HG03520 (cell line): ENCODE results near the gene IRF2BP1.
A peak's percentile ranks its signal among the peaks of the same experiment; 100 is the strongest.

Source experiments
- ATAC-seq: cut with Tn5 transposase; IDR thresholded peaks from one replicate; pipeline ENCODE4 v1.9.1; 2021; ENCODE audit warnings: mild to moderate bottlenecking, moderate library complexity; ENCODE audit not compliant: unreplicated experiment

IRF2BP1 gene

DNA sequence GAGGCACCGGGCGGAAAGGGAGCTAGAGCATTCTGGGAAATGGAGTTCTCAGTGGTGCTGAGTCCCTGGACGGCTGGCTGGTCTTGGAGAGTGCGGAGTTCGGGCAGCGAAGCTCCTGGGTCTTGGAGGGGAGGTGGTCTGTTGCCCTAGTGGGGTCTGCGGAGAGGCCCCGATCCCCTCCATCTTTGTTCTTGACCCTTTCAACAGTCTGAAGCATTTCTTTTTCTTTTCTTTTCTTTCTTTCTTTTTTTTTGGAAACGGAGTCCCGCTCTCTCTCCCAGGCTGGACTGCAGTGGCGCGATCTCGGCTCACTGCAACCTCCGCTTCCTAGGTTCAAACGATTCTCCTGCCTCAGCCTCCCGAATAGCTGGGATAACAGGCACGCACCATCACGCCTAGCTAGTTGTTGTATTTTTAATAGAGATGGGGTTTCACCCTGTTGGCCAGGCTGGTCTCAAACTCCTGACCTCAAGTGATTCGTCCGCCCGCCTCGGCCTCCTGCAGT lies 22.6 kb downstream of the IRF2BP1 start:
- no peak for ATAC-seq

DNA sequence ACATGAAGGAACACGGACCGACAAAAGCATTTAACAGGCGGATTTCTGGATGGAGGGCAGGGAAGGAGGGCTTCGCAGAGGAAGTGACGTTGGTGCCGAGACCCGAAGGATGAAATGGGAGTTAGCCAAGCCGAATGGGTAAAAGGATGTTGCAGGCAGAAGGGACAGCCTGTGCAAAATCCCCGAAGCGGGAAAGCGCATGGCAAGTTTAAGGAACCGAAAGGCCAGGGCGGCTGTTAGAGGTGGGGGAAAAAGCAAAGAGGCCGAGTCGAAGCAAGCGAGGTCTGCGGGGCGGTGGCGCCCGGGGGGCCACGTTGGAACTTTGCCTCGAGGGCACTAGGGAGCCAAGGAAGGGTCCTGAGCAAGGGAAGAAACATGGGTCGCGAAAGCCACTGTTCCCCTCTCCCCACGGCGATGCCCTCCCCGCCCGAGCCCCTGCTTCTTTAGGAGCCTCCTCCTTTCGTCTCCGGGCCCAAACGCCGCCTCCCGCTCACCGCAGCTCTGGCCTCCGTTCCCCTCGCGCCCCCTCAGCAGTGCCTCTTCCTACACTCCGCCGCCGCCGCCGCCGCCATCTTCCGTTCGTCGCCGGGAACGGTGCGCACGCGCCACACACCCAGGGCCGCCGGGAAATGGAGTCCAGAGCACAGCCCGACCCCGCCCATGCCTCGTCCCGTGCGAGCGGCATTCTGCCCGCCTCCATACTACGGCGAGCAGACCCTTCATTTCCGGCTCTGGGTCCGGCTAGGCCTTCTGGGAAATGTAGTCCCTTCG lies 23.2 kb downstream of the IRF2BP1 start, which contains the start of gene SYMPK:
TSS of gene SYMPK (minus strand) at position 584 of the 771 bp plus-strand sequence. CDS start 8,652 bp downstream, outside the sequence.
- ATAC-seq, result peak; percentile 93

DNA sequence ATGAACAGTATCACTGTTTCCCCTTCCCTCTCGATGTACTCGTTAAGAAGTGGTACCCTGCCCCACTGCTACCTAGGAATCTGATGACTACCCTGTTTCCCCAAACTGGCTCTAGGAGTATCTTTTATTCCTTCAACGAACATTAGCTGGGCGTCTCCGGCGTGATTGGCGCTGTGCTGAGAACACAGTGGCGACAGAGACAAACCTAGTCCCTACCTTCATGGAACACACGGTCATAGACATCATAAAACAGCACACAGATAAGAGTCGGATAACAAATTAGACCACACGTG lies 23.7 kb downstream of the IRF2BP1 start:
- ATAC-seq, result no peak

GRCh38 chr19:45860359-45861259 lies 25.3 kb downstream of the IRF2BP1 start:
- no peak for ATAC-seq

GRCh38 chr19:45854167-45854778 lies 31.7 kb downstream of the IRF2BP1 start:
- no peak for ATAC-seq

DNA sequence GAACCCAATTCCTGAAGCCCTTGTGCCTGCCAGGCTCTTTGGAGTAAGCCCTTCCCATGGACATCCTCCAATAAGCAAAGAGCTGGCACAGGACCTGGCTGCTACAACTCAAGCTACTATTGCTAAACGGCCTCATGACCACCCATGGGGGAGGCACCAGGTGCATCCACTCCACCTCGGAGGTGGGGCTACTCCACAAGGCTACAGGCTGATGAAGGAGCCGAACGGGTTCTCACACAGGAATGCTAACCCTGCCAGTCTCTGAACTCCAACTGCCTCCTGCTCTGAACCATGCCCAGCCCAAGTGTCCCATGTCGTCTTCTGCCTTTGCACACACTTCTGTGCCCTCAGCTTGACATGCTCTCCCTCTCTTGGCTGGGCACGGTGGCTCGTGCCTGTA lies 33.0 kb downstream of the IRF2BP1 start:
- ATAC-seq, result no peak

DNA sequence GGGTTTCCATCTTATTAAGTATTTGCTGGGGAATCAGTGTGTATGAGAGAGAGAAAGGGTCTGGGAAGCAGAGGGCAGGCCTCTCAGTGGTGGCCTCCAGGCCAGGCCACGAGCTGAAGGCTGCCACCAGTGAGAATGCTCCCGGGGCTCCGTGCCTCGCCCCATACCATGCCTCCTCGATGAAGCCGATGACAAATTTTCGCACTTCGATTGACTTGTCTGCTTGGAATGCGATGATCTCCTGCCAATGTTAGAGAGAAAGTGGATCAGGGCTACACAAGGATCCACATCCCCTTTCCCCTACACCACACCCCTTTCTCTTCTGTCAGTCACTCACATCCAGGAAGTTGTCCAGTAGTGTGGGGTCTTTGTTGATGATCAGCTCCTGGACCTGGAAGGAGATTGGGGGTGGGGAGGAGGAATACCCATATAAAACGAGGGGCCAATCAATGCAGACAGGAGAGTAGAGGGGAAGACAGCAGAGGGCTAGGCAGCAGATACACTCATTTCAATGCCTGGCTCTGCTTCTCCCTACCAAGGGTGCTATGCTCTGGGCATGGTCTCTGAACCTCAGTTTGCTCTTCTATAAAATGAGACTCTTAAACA lies 33.7 kb downstream of the IRF2BP1 start:
- no peak for ATAC-seq

DNA sequence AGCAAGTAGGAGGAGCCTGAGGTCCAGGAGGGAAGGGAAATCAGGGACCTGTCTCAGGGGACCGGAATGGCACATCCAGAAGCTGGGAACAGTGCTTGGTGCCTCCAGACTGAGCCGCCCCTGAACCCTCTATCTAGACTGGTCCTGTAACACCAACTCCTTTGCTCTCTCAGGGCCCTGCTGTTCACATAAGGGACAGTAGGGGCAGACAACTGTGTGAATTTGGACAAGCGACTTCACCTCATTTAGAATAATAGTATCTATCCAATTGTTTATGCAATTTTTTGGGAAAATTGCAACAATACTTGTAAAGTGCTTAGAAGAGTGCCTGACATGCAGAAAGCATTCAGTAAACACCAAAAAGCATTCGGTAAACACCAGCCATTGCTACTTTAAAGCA lies 37.0 kb downstream of the IRF2BP1 start:
- ATAC-seq, result no peak

GRCh38 chr19:45847663-45848062 lies 38.3 kb downstream of the IRF2BP1 start:
- no peak for ATAC-seq

- no peak for ATAC-seq
These were observed 43.7 kb downstream of the IRF2BP1 start for GRCh38 chr19:45842198-45842597.

DNA sequence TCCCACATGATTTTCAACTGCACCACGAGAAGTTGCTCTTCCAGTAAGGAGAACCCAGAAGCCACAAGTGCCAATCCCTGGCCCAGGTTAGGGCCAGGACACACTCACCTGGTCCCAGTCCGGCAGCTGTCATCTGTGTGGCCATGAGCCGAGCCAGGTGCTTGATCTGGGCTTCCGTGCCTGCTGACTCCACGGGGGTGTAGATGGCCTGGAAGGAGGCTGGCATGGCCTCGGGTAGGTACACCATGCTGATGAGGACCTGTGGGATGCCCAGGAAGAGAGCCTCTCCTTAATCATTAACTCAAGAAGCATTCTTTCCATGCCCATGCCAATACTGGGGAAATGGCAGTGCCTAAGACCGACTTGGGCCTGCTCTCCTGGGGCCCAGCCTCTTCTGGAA lies 51.0 kb downstream of the IRF2BP1 start:
- no peak for ATAC-seq
